Nephron progenitor cell (in vitro differentiated cells): Measurements from ENCODE around the gene AUH.

Source experiments
- DNase-seq: peaks from one replicate; pipeline ENCODE4 v3.0.0; 2021
- H3K27ac Mint-ChIP-seq: 2 replicates; pipeline ENCODE4 v1.8.0; 2021; ENCODE audit warnings: mild to moderate bottlenecking, moderate library complexity, mixed read lengths
- H3K27me3 Mint-ChIP-seq: 2 replicates; pipeline ENCODE4 v1.8.0; 2021; ENCODE audit warnings: mild to moderate bottlenecking, low read depth, mixed read lengths; ENCODE audit not compliant: poor library complexity
- H3K36me3 Mint-ChIP-seq: 2 replicates; pipeline ENCODE4 v1.8.0; 2021; ENCODE audit warnings: low read depth, mixed read lengths
- H3K4me1 Mint-ChIP-seq: 2 replicates; pipeline ENCODE4 v1.8.0; 2021; ENCODE audit warnings: mixed read lengths
- H3K4me3 Mint-ChIP-seq: 2 replicates; pipeline ENCODE4 v1.8.0; 2021; ENCODE audit warnings: mild to moderate bottlenecking, moderate library complexity, mixed read lengths
- H3K9me3 Mint-ChIP-seq: 2 replicates; pipeline ENCODE4 v1.8.0; 2021; ENCODE audit warnings: mild to moderate bottlenecking, moderate library complexity, mixed read lengths
- TF ChIP-seq, protein P1 (sequence below): fragments of 200-600 bp; sonication (generic); IDR thresholded peaks from 2 replicates; pipeline ENCODE4 v1.5.0; 2021; ENCODE audit warnings: antibody characterized with exemption

The AUH gene

DNA sequence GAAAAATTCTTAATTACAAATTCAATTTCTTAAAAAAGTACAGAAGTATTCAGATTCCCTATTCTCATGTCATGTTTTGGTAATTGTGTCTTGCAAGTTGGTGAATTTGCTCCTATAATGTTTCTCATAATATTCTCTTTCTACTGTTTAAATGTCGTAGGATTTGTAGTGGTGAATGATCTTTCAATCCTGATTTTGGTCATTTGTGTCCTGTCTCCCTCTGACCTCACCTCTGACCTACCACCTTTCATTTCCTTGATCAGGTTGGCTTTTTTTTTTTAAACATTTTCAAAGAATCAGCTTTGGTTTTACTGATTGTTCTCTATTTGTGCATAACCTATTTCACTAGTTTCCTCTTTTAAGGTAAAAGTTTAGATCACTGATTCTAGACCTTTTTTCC, 102.6 kb downstream of the AUH start:
- H3K27me3 Mint-ChIP-seq, result peaks cover 3% of the 10 kb centered on the region
- no peak overlapping the region for H3K4me3 Mint-ChIP-seq
- H3K9me3 Mint-ChIP-seq, result no peaks in the 10 kb centered on the region
- peaks cover 17% of the 10 kb centered on the region for H3K36me3 Mint-ChIP-seq
- no peak overlapping the region for H3K27ac Mint-ChIP-seq
- TF ChIP-seq, protein P1, sequence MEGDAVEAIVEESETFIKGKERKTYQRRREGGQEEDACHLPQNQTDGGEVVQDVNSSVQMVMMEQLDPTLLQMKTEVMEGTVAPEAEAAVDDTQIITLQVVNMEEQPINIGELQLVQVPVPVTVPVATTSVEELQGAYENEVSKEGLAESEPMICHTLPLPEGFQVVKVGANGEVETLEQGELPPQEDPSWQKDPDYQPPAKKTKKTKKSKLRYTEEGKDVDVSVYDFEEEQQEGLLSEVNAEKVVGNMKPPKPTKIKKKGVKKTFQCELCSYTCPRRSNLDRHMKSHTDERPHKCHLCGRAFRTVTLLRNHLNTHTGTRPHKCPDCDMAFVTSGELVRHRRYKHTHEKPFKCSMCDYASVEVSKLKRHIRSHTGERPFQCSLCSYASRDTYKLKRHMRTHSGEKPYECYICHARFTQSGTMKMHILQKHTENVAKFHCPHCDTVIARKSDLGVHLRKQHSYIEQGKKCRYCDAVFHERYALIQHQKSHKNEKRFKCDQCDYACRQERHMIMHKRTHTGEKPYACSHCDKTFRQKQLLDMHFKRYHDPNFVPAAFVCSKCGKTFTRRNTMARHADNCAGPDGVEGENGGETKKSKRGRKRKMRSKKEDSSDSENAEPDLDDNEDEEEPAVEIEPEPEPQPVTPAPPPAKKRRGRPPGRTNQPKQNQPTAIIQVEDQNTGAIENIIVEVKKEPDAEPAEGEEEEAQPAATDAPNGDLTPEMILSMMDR, result no peak
- DNase-seq, result no peak
- H3K4me1 Mint-ChIP-seq, result peaks cover 1% of the 10 kb centered on the region

DNA sequence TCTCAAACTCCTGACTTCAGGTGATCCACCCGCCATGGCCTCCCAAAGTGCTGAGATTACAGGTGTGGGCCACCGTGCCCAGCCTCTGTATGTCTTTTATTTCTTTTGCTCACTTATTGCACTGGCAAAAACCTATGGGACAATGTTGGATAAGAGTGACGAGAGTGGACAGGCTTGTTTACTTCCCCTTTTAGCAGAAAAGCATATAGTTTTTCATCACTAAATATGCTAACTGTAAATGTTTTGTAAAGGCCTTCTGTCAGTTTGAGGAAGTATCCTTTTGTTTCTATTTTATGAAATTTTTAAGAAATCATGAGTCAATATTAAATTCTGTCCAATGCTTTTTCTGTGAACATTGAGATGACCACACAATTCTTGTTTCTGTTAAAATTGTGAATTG, 103.3 kb downstream of the AUH start:
- Mint-ChIP-seq H3K4me1 (peaks cover 4% of the 10 kb centered on the region), H3K9me3 (no peaks in the 10 kb centered on the region), H3K27ac (no peak overlapping the region), H3K36me3 (peaks cover 11% of the 10 kb centered on the region), H3K27me3 (peaks cover 3% of the 10 kb centered on the region), H3K4me3 (no peak overlapping the region)
- no peak for DNase-seq
- TF ChIP-seq, protein P1, result no peak

DNA sequence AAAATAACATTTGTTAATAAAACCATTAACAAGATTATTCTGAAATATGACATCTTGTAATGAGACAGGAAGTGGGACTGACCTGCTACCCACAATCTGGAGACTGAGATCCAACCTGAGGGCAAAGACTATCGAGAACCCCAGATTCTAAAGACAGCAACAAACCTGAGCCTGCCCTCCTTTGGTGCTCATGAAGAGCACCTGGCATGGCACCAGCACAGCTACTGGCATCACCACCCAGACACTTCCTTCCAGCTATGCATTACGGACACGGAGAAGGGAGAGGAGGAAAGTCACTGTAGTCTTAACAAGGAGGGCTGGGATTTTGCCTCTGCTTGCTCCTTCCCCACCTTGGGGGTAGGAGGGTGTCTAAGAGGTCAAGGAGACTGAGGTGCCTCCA, 105.5 kb downstream of the AUH start:
- Mint-ChIP-seq H3K27me3 (peaks cover 3% of the 10 kb centered on the region), H3K4me1 (peaks cover 4% of the 10 kb centered on the region), H3K27ac (no peak overlapping the region), H3K4me3 (no peak overlapping the region), H3K36me3 (peaks cover 6% of the 10 kb centered on the region), H3K9me3 (no peaks in the 10 kb centered on the region)
- DNase-seq, result no peak
- TF ChIP-seq, protein P1, result no peak

DNA sequence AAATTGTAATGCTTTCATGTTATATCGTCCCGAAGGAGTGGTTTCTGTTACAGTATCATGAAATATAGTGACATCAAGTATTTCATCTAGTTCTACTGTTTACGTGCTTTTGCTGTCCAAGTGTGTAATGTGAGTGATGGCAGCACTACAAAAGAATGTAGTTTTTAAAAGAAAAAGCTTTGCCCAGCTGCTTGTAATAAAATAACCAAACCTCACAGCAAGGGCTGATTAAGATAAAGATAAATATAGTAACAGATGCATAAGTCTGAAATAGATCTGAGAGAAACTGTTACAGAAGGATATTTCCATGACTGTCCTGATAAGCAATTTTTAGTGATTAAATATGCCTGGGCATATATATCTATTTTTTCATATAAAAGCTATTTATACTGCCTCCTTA, 106.4 kb downstream of the AUH start:
- Mint-ChIP-seq H3K27ac (no peak overlapping the region), H3K36me3 (no peaks in the 10 kb centered on the region)
- TF ChIP-seq, protein P1, result no peak

DNA sequence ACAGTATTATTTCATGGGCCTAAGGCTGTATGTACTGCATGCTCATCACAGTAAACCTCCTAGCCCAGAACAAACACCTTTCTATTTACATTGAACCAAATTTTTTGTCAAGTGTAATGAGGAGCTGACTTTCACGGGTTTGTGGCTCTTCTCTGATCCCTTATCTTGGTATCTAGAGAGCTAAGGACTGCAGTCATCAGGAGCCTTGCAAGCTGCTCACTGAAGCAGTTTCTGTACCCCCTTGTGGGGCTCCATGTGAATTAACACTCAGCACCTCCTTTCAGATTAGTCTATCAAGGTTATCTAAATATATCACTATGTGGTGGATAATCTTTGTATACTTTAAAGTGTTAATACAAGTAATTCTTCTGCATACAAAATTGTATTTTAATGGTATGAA, 108.2 kb downstream of the AUH start:
- H3K4me1 Mint-ChIP-seq, result peaks cover 4% of the 10 kb centered on the region
- no peak overlapping the region for H3K4me3 Mint-ChIP-seq
- no peak overlapping the region for H3K27ac Mint-ChIP-seq
- H3K9me3 Mint-ChIP-seq, result no peaks in the 10 kb centered on the region
- no peaks in the 10 kb centered on the region for H3K27me3 Mint-ChIP-seq
- DNase-seq, result no peak
- TF ChIP-seq, protein P1, result no peak
- H3K36me3 Mint-ChIP-seq, result no peaks in the 10 kb centered on the region

More for the DNA sequence above, 106.4 kb downstream of the AUH start:
- Mint-ChIP-seq H3K9me3 (no peaks in the 10 kb centered on the region), H3K4me3 (no peak overlapping the region), H3K4me1 (peaks cover 4% of the 10 kb centered on the region), H3K27me3 (peaks cover 3% of the 10 kb centered on the region)
- DNase-seq, result no peak

DNA sequence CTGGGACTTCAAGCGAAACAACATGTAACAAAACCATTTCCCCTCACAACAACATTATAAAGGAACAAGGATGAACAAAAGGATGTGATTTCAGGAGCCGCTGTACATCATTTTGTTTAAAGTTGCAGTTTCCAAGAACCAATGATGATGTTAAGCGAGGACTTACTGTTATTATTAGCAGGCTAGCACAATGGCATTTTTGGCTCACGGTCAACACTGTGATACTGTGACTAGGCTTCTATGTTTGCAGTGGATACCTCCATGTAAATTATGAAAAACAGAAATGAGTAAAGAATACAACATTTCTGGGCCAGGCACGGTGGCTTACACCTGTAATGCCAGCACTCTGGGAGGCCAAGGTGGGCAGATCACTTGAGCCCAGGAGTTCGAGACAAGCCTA, 113.0 kb downstream of the AUH start:
- Mint-ChIP-seq H3K27ac (no peak overlapping the region), H3K4me3 (no peak overlapping the region), H3K4me1 (peaks cover 18% of the 10 kb centered on the region), H3K27me3 (no peaks in the 10 kb centered on the region), H3K36me3 (no peaks in the 10 kb centered on the region), H3K9me3 (no peaks in the 10 kb centered on the region)
- TF ChIP-seq, protein P1, result no peak
- no peak for DNase-seq
